Hindlimb muscle (tissue), 1 donor: Measurements from ENCODE around the gene NCKAP5. TPM values are rescaled to one million over a fixed set of nuclear protein-coding genes. Genes with fewer than 3 reads are reported as not detected.

Experiments used
- DNase-seq: peaks from one replicate; pipeline ENCODE4 v3.0.0-alpha.2; 2013
- polyA plus RNA-seq: library from polyadenylated mRNA; unstranded; fragments of 120-200 nt; gene quantifications from one replicate; pipeline ENCODE4 v1.2.1, GENCODE V29; 2013; ENCODE audit not compliant: insufficient read length

NCKAP5 gene
- polyA plus RNA-seq, 1 donor: 4.7 TPM

GRCh38 chr2:133138693-133139092 is 429.6 kb downstream of the NCKAP5 start:
- no peak for DNase-seq

DNA sequence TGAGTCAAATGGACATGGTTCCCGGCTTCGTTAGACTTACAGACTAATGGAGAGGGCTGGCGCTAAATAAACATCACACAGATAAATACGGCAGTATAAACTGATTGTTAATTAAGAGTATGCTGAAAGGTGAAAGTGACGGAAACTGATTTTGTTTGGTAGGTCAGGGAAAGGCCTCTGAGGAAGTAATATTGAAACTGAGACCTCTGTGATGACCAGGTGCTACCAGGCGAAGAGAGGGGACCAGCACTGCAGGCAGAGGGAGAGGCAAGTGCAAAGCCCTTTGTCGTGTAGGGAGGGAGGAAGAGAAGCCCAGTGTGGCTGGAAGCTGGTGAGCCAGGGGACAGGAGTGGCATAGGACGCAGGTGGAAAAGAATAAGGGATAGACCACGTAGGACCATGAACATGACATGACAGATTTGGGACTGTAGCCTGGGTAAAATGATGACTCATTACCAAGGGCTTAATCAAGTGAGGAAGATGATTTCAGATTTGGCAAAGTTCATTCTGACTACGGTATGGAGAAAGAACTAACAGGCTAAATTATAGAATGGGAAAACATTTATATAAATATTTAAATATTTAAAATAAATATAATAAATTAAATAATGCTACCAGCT is 433.1 kb downstream of the NCKAP5 start:
- no peak for DNase-seq

- no peak for DNase-seq
Observed at GRCh38 chr2:133130548-133131246, 437.6 kb downstream of the NCKAP5 start.

GRCh38 chr2:133124446-133124845 is 443.8 kb downstream of the NCKAP5 start:
- no peak for DNase-seq

DNA sequence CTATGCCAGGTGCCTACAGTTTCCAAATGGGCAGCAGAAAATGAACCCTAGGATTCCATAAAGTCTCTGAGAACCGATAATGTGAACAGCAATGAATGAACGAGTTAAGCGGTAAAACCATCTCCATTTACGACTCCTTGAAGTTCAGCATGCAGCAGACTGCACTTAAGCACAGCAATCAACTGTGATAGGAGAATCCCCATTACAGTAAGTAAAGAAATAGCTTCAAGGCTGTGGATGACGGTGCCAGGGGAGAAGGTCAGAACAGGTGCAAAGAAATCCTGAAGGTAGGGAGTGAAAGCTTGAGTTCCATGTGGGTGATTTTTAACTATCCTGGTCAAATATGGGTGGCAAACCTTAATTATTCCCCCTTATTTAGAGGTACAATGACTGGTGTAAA is 444.4 kb downstream of the NCKAP5 start:
- DNase-seq: no peak

- DNase-seq: no peak
Observed at GRCh38 chr2:133123393-133123792, 444.9 kb downstream of the NCKAP5 start.

- DNase-seq: no peak
Observed at GRCh38 chr2:133122529-133122928, 445.7 kb downstream of the NCKAP5 start.

DNA sequence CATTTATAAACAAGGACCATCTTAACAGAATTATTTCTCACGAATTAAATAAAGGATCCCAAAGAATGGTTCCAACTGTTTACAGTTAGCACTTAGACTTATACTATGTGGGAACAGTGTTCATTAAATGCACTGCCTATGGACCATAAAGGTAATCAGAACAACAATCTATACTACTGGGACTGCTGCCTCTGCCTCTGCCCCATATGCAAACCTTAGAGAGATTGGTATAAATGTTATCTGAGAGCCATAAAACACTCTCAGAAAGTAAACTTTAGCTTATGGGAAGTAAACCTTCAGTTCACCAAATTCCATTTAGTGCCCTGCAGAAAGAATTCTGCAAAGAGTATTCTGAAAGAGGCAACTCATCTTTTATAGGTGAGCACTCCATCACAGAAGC is 448.0 kb downstream of the NCKAP5 start:
- no peak for DNase-seq

- no peak for DNase-seq
Observed at GRCh38 chr2:133110201-133110600, 458.1 kb downstream of the NCKAP5 start.

DNA sequence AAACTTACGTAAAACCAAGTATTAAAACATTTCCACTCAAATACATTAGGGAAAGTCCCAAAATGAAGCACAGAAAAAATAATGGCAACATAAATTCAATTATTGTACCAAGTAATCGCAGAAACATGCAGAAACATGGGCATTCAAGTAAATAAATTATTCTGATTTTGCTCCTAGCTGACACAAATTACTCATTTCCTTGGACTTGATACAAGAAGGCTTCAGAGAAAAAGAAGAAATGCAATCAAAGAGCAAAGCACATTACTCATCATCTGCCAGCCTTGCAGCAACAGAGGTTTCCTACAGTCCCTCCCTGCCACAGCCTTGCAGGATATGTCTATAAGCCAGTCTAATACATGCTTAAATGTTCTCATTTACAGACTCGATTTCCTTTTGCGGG is 458.5 kb downstream of the NCKAP5 start:
- no peak for DNase-seq

- DNase-seq: no peak
Observed at GRCh38 chr2:133107058-133107815, 461.0 kb downstream of the NCKAP5 start.

DNA sequence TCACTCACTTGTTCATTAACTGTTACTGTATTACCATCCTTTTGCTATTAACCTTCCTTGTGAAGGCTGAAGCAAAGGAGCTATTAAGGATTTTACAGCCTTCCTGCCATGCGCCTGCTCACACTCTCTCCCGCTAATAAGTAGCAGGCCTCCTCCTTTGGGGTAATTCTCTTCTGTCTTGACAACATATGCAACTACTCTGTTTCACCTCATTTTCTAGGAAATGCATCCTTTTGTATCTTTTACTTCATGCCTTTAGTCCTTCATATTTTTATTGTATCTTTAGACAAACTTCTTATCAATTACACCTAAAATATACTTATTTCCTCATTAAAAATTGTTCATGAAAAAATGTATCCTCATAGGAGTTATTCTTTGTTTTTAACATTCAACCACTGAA is 463.4 kb downstream of the NCKAP5 start:
- no peak for DNase-seq

GRCh38 chr2:133098787-133099186 is 469.5 kb downstream of the NCKAP5 start:
- DNase-seq: no peak

DNA sequence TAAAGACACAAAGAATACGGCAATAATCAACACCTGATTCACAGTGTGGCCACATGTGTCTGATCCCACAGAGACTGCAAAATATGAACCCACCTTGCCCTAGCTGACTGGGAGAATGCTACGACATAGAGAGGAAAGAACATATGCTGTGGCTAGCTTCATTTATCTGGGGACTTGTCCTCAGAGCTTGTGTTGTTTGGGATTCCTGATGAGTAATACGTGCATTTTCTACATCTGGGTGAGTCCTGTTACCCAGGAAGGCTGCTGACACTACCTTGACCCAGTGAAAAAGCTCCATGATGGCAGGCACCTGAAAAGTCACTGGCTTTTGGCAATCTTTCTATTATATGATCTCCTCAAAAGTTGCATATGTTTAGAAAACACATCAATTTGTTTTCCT is 470.6 kb downstream of the NCKAP5 start:
- no peak for DNase-seq

GRCh38 chr2:133092571-133092970 is 475.7 kb downstream of the NCKAP5 start:
- no peak for DNase-seq

DNA sequence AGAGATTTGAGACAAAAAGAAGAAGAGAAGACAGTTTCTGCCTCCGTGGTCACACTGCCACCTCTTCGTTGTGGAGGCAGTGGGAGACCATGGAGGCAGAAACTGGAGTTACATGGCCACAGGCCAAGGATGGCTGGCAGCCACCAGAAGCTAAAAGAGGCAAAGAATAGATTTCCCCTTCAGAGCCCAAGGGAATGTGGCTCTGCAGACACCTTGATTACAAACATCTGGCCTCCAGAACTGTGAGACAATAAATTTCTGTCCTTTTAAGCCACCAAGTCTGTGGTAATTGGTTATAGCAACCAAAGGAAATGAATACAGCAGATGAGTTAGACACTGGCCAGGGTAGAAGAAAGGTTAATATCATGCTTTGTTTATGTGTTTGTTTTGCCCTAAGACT is 477.9 kb downstream of the NCKAP5 start:
- no peak for DNase-seq

DNA sequence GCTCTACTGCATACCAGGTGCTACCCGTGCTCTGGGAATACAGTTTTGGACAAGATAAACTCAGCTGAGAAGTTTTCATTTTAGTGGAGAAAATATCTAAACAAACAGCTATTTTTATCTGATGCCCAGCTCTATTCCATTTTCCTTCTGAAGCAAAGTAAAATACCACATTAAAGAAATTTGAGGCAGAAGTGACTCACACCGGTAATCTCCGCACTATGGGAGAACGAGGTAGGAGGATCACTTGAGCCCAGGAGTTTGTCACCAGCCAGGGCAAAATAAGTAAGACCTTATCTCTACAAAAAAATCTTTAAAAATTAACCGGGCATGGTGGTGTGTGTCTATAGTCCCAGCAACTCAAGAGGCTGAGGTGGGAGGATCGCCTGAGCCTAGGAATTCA is 482.1 kb downstream of the NCKAP5 start:
- no peak for DNase-seq

GRCh38 chr2:133085646-133086045 is 482.6 kb downstream of the NCKAP5 start:
- DNase-seq: no peak

DNA sequence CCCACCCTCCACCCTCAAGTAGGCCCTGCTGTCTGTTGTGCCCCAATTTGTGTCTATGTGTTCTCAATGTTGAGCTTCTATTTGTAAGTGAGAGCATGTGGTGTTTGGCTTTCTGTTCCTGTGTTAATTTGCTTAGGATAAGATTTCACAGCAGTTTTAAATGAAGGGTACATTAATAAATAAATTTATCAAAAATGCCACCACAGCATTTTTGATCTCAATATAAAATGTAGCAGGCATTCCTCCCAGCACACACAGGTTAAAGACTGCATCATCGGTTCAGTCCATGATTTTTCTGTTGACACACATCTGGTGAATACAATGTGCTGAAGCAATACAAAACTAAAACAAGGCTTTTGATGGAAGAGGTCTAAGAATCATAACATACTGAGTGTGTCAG is 486.2 kb downstream of the NCKAP5 start:
- DNase-seq: no peak

DNA sequence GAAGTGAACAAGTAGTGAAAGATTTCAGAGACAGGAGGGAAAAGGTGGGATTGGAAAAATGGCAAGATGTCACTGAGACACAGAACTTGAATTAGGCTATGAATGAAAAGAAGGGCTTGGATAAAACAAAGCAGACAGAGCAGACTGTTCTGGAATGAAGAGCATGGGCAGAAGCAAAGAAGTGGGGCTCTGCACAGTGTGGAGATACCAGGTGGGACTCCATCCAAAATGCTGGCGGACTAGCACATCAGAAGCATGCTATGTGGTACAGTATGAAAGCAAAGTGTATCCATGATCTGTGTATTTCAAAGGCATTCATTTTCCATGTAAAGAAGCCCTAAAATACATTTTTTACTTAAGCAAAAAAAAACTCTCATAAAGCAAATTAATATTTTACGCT is 487.4 kb downstream of the NCKAP5 start:
- DNase-seq: no peak

- DNase-seq: no peak
Observed at GRCh38 chr2:133078667-133079411, 489.4 kb downstream of the NCKAP5 start.

DNA sequence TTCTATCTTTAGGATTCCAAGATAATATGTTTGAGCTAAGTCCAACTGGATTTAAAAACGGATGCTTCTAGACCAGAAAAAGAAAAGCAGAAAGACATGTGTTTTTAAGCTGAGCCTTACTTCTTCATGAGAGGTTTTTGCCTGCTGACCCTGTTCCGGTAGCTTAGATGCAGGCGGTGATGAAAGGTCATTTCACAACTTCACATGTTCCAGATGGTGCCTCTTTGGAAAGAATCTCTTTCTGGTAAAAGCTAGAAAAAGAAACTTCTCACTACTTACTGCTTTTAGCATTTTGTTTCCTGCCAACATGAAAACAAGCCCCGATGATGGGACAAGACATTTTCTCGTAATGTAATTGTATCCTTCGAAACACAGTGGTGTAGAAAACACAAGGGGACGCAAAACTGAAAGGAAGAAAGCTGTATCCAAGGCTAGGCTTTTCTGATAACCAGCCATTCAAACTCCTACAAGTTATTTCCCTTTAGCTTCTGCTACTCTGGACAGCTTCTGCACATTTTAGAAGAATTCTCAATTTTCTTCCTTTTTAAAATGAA is 490.9 kb downstream of the NCKAP5 start:
- DNase-seq: peak; percentile 26
